Measurements from ENCODE around the gene KCNC1. TPM values are rescaled to one million over a fixed set of nuclear protein-coding genes. Genes with fewer than 3 reads are reported as not detected.

Gene KCNC1
- total RNA-seq, 4 donors from 2014 or later: not detected

- TF ChIP-seq CTCF (IDR thresholded peaks at IDR 0.05): no peak
- no peak for TF ChIP-seq POLR2A (IDR thresholded peaks at IDR 0.05)
- 82 to 88% methylated on average over 4 of the region's 4 CpGs for WGBS, 2 donors
- no peak overlapping the region for H3K4me3 ChIP-seq
These were observed 48.2 kb downstream of the KCNC1 start for GRCh38 chr11:17782603-17783337.

GRCh38 chr11:17783878-17784277 is 49.3 kb downstream of the KCNC1 start:
- Histone ChIP-seq H3K4me1 (peaks cover 0 to 11% (median 0%) of the 10 kb centered on the region in 3 donors), H3K27me3 (no peaks in the 10 kb centered on the region), H3K4me3 (no peak overlapping the region), H3K9me3 (no peaks in the 10 kb centered on the region), H3K27ac (no peak overlapping the region), H3K36me3 (no peaks in the 10 kb centered on the region)
- intact Hi-C loops (cut with DNase I): no loop called here
- no peak for DNase-seq
- TF ChIP-seq CTCF (IDR thresholded peaks at IDR 0.05) (no peak), POLR2A (IDR thresholded peaks at IDR 0.05) (no peak)
- WGBS, 2 donors: 94% methylated on average over 3 of the region's 4 CpGs; no CpG with 5 or more reads in 1 of the 2 donors

More at GRCh38 chr11:17782603-17783337, 48.2 kb downstream of the KCNC1 start:
- intact Hi-C loops (cut with DNase I): no loop called here
- no peak for DNase-seq
- Histone ChIP-seq H3K4me1 (peaks cover 0 to 11% (median 0%) of the 10 kb centered on the region in 3 donors), H3K27ac (no peak overlapping the region), H3K36me3 (no peaks in the 10 kb centered on the region), H3K9me3 (no peaks in the 10 kb centered on the region), H3K27me3 (no peaks in the 10 kb centered on the region)

GRCh38 chr11:17786824-17787525 is 52.4 kb downstream of the KCNC1 start:
- TF ChIP-seq POLR2A (IDR thresholded peaks at IDR 0.05) (no peak), CTCF (IDR thresholded peaks at IDR 0.05) (no peak)
- no peak overlapping the region for H3K27ac ChIP-seq
- 77 to 88% methylated on average over 9 to 11 of the region's 14 CpGs for WGBS, 2 donors
- H3K36me3 ChIP-seq: no peaks in the 10 kb centered on the region
- intact Hi-C loops (cut with DNase I): no loop called here
- H3K4me1 ChIP-seq: no peaks in the 10 kb centered on the region
- H3K27me3 ChIP-seq: no peaks in the 10 kb centered on the region
- no peak for DNase-seq
- no peak overlapping the region for H3K4me3 ChIP-seq
- H3K9me3 ChIP-seq: no peaks in the 10 kb centered on the region

- no peaks in the 10 kb centered on the region for H3K27me3 ChIP-seq
- TF ChIP-seq POLR2A (IDR thresholded peaks at IDR 0.05): no peak
- TF ChIP-seq CTCF (IDR thresholded peaks at IDR 0.05): no peak
- intact Hi-C loops (cut with DNase I): no loop called here
- WGBS, 2 donors: 92% methylated on average over 2 of the region's 5 CpGs; no CpG with 5 or more reads in 1 of the 2 donors
- H3K9me3 ChIP-seq: no peaks in the 10 kb centered on the region
- no peaks in the 10 kb centered on the region for H3K4me1 ChIP-seq
- no peak overlapping the region for H3K4me3 ChIP-seq
- no peaks in the 10 kb centered on the region for H3K36me3 ChIP-seq
- no peak for DNase-seq
- H3K27ac ChIP-seq: no peak overlapping the region
These were observed 53.5 kb downstream of the KCNC1 start for GRCh38 chr11:17788084-17788483.

- Histone ChIP-seq H3K36me3 (no peaks in the 10 kb centered on the region), H3K27me3 (no peaks in the 10 kb centered on the region), H3K9me3 (no peaks in the 10 kb centered on the region), H3K4me1 (no peaks in the 10 kb centered on the region), H3K27ac (no peak overlapping the region), H3K4me3 (no peak overlapping the region)
- TF ChIP-seq POLR2A (IDR thresholded peaks at IDR 0.05) (no peak), CTCF (IDR thresholded peaks at IDR 0.05) (no peak)
- WGBS, 2 donors: 71 to 87% methylated on average over 1 of the region's 1 CpG
- no peak for DNase-seq
- intact Hi-C loops (cut with DNase I): no loop called here
These were observed 55.9 kb downstream of the KCNC1 start for GRCh38 chr11:17790453-17790852.
